ENCODE results near the gene FCAMR.

Gene FCAMR

DNA sequence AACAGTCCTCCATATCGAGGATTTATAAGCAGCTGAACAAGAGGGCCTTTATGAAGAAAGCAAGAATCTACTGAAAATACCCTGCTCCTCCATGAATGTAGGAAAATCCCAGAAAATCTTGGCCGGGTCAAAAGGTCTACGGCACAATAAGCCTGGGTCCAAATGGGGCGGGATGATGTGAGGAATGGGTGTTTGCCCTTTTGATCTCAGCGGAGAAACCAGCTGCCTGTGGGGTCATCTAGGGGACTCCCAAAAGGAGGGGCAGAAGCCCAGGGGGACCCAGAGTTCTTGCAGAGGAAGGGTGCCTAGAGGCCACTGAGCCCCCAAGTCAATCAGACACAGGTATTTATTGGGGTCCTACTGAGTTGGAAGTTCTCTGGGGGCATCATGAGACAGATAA, 12.6 kb downstream of the FCAMR start:
- no peak for DNase-seq (ENCODE audit: low spot score)

DNA sequence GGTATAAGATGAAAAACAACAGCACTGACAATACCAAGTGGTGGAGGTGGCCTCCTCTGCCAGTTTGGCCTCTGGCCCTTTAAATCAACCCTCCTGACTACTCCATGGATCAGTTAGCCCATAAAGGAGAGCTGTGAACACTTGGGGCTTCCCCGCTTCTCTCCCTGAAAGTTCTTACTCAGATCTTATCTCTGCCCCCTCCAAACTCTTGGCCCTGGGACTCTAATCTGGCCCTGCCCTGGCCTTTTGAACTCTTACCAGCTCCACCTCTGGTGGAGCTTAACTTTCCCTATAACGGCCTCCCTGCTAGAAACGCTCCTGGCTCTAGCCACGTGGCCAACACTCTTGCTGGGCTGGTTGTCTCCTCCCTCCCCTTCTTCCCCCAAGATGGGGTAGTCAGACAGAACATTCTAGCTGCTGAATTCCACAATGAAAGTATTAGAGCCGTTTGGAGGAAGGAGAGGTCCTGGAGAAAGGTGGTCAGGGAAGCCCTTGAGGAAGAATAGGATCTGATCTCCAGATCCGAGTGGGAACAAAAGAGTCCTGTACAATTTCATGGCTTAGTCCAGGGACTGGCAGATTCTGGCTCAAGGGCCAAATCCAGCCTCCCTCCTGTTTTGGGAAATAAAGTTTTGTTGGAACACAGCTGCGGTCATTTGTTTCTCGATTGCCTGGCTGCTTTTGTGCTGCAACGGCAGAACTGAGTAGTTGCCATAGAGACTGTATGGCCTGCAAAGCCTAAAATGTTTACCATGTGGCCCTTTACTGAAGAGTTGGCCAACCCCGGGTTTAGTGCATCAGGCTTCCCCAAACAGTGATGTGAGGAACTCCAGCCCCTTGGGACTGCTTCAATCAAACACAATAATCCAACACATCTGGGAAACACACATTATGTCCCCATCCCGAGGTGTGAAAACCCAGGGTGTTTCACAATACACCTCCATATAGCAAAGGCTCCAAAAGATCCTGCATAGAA, 14.5 kb downstream of the FCAMR start:
- no peak for DNase-seq (ENCODE audit: low spot score)

DNA sequence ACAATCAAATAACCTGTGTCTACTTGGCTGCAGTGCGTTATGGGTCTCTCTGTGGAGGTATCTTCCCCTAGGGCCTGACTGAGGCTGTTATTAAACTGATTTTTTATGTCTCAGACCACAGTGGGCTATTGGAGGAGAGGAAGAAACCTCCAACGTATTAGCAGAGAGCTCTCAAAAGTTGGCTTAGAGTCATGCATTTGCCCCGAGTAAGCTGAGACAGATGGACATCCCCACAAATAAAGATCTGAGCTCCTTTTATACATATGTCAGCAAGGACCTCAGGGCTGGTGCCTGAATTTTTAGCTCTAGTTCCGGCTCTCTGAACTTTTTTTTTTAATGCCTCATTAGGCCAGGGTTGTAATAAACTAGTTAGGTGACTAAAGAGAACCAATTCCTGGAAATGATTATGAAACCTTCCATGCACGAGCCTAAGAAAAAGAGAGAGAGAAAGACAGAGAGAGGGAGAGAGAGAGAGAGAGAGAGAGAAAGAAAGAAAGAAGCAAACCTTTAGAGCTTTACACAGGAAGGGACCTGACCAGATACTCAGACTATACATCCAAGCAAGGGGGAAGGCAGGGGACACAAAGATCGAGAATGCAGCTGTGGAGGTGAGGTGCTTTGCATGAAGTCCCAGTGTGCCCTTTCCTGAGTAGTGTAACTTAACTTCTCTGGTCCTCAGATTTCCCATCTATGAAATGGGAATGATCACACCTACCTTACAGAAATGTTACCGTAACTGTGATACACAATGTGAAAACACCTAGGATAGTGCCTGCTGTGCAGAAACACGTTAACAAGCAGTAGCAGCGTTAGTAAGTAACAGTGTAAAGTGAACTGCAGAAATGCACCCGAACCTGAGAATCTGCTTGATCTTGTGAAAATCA, 15.6 kb downstream of the FCAMR start:
- DNase-seq (ENCODE audit: low spot score): no peak

DNA sequence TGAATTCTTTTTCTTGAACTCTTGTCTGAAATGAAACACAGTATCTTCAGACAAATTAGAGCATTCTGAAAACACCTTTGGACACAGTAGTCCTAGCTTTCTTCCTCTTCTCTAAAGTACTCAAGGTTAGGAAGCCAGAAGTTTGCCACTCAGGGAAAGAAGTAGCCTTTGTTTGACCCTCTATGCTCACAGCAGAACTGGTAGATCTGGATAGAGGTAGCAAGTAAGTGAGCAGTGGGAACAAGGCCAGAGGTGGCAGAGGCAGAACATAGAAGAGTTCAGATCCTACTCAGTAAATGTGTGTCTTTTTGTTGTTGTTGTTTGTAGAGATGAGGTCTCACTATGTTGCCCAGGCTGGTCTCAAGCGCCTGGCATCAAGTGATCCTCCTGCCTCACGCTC, 16.6 kb downstream of the FCAMR start:
- DNase-seq (ENCODE audit: low spot score): no peak

DNA sequence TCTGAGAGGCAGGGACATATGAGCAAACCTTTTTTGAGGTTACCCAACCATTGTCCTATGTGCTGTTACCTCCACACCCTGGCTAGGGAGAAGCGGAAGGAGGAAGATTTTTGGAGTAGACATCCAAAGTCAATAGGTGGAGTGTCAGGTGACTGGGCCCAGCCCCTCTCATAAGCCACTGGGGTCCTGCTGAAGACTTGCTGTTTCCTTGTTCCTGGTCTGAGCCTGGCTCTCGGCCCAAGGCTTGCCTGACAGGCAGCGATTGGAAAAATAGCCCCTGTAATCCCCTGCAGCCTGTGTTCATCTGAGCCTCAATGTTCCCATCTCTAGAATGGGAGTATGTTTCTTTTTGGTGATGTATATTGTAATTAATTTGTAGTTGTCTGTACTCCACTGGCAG, 17.1 kb downstream of the FCAMR start:
- no peak for DNase-seq (ENCODE audit: low spot score)

DNA sequence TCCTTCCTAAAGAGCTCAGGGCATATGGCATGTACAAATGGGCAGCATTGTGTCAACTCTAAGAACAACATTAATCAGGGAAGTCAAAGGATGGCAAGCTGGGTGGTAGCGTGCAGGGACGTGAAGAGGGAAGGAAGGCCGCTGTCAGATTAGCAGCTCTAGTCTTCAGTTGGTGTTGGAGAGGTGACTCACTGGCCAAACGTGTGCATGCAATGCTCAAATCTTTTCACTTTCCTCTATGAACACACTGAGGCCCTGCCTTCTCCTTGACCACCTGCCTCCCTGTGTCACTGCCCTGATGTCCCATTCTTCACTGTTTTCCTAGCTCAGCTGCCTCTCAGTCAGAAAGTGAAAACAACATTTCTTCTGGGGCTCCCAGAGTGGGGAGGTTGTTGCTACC, 18.1 kb downstream of the FCAMR start:
- no peak for DNase-seq (ENCODE audit: low spot score)

DNA sequence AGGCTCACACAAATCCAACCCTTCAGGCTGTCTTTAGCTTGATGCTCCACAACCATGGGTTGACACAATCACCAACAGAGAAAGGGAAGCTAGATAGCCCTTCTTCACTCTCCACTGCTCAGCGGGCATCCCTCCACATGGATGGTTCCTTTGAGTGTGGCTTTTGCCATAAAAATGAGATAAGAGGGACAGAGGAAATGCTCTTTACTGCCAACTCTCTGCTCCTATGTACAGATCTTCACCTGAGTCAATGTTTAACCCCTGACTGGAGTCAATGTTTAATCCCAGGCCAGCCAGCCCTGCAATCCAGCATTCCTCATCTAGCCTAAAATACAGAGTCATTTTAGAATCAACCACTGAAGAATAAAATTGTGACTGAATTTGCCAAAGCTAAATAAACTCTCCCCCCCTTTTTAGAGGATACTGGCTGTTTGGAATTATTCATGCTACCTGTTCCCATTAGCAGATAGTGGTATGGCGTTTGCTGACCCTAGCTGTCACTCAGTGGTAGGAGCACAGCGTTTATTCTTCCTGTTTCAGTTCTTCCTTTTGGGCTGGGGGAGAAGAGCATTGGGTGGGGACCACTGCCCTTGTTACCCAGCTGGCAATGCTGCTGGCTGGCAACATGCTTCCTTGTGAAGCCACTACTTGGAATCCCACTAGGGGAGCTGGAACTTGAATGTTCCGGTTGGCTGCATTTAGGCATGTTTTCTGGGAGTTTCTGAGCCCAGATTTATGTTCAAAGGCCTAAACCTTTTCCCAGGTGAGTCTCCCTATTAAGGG, 18.8 kb downstream of the FCAMR start:
- no peak for DNase-seq (ENCODE audit: low spot score)

DNA sequence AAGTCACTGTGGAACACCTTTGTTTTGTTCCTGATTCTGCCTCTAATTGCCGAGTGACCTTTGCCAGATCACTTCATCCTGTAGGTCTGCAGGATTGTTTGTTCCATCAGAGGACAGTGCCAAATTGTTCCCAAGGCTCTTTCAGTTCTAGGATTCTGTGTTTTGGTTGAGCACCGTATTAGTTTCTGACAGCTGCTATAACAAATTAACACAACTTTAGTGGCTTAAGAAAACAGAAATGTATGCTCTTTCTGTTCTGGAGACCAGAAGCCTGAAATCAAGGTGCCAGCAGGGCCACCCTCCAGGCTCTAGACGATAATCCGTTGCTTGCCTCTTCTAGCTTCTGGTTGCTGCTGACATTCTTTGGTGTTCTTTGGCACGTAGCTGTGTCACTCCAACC, 20.6 kb downstream of the FCAMR start:
- no peak for DNase-seq (ENCODE audit: low spot score)

DNA sequence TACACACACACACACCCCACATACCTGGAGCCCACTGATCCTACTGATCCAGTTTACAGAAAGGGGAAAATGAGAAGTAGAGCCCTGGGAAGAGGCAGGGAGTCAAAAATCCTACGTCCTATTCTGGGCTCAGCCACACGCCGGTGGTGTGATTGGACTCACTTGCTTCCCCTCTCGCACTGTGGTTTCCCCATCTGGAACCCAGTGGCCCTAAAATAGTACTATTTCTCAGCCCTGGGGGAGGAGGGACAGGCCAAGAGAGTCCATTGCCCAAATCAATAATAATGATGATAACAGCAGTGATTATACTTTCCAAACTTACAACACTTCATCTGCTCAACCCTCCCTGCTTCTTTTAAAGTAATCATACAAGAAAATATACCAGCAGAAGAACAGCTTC, 21.1 kb downstream of the FCAMR start:
- DNase-seq (ENCODE audit: low spot score): no peak

DNA sequence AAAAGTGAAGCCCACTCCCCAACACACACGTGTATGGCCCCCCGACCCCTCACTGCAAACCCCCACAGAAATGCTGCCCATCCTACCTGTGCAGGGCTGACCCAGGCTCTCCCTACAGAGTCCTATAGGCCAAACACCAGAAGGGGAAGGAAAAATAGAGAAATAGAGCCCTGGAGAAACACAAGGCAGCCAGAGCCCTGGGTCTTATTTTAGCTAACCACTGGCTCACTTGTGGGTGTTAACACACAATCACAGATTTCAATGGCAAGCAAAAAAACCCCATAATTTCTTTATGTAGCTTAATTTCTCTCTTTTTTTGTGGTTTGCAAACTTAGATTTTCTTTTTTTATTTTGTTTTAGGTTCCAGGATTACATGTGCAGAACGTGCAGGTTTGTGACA, 23.0 kb downstream of the FCAMR start:
- DNase-seq (ENCODE audit: low spot score): no peak

DNA sequence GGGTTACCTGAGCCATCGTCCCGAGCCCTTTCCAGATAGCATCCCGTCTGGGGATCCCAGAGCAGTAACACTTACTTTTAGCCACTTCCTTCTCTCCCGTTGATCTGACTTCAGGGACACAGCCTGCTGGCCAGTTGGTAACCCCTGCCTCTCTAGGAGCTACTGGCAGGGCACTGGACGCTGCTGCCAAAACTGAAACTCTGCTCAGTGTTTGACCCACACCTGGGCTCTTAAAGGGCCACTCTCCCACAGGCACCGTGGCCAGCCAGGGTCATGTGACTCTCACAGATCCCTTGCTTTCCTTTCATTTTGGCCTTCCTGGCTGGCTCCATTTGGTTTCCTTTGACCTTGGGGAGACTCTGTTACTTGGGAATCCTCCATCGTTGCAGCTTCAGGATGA, 24.0 kb downstream of the FCAMR start, which contains the start of gene PIGR:
PIGR (minus strand) TSS at position 206 of the 400 bp plus-strand sequence. CDS start 5,935 bp downstream, outside the sequence.
- no peak for DNase-seq (ENCODE audit: low spot score)

DNA sequence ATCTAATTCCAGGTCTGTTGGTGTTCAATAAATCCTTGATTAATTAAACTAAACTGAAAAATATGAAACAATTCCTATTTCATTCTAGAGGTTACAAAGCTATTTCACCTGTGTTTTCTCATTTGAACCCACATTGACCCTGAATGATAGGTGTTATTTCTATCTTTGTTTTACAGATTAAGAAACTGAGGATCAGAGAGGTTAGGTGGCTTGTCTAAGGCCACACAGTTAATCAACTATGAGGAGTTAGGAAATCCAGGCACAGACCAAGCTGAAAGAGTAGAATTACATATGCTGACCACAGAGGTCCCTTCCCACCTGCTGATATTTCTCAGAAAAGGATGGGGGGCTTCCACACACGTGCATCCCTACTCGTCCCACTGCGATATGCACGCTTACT, 24.5 kb downstream of the FCAMR start:
- DNase-seq (ENCODE audit: low spot score): no peak

DNA sequence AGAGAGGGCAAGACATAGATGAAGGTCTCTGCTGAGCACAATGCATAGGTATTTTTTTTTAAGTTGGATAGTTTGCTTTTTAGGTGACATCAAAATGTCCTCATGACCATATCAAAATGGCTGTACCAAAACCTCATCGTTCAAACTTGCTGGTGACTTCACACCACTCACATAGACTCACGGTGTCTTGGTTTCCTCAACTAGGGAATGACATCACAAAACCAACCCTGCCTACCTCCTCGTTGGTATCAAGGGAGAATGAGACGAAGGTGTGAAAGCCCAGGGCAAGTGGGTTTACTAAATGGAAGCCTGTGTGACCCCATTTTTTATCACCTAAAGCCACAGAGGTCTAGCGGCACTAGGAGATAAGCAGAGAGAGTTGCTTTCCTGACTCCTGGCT, 25.6 kb downstream of the FCAMR start:
- no peak for DNase-seq (ENCODE audit: low spot score)

DNA sequence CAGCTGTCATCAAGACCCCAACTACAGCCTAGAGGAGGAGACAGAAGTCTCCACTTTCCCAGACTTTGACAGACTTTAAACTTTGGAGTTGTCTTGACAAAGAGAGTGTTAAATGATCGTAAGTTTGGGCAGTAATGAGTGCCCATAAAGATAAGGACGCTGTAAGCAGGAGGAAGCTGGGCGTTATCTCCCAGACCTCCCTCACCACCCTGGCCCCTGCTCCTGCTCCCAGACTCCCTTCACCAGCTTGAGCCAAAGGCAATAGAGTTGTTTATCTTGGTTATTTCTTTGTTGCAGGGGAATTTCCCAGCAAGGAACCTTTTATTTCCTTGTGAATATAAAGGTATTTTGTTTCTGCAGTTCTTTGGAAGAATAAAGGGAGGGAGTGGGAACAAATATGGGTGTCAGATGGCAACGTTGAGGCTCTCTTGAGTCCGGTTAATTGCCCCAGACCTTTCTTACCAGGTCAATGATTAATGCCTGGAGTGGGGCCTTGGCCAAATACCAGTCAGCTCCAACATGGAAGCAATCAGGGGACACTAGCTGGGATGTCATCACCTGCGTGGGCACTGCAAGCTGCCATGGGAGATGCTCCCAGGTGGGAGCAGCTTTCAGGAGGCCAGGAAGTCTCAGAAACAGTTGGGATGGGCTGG, 28.4 kb downstream of the FCAMR start:
- no peak for DNase-seq (ENCODE audit: low spot score)

DNA sequence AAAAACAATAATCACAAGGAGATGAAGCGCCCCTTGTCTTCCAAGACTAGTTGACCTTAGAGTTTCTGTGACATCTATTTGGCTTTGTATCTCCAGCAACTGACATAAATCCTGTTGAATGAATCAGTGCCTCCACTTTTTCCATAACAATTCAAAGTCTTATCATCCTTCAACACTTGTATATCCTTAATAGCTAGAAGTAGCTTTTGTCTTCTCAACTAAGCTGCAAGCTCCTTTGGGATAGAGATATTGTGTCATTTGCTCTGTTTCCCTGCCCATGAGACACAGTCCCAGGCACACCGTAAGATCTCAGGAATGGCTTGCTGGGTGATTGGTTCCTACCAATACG, 29.7 kb downstream of the FCAMR start:
- no peak for DNase-seq (ENCODE audit: low spot score)

DNA sequence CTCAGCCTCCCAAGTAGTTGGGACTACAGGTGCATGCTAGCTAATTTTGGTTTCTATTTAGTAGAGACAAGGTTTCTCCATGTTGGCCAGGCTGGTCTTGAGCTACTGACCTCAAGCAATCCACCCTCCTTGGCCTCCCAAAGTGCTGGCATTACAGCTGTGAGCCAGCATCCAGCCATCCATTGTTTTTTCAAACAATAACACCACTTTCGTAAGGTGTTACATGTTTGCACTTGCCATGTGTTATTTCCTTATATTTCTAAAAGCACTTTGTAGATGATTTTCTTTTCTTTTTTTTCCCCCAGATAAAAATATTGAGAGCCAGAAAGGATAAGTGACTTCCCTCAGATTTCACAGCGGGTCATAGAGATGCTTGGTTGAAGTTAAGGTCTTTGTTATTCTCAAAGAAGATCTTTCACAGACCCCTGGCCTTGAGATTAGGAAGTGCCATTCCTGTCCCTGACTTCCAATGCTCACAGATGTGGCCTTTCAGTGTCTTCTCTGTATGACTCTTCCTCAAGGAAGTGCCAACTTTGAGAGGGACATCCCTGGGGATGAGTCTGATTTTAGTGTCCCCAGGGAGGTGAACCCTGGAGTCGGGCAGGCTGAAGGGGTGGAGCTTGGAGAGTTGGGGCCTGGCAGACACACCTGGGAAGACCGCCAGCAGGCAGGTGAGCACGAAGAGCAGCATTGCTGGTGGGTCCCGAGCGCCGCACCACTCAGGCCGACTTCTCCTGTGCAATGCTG, 30.2 kb downstream of the FCAMR start:
- DNase-seq (ENCODE audit: low spot score): no peak

DNA sequence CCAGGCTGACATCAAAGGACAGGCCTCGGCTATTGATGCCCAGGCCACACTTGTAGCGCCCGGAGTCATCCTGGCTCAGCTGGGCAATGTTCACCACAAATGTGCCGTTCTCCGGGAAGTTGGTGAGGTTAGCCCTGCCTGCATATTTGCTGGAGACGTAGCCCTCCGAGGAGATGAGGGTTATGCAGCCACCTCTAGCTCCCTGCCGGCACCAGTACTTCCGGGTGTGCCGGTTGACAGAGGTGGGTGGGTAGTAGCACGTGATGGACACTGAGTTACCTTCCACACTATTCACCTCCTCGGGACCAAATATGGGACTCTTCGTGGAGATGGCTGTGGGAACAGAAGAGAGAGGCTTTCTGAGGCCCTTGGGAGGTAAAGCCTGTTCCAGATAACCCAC, 31.1 kb downstream of the FCAMR start:
- DNase-seq (ENCODE audit: low spot score): no peak

DNA sequence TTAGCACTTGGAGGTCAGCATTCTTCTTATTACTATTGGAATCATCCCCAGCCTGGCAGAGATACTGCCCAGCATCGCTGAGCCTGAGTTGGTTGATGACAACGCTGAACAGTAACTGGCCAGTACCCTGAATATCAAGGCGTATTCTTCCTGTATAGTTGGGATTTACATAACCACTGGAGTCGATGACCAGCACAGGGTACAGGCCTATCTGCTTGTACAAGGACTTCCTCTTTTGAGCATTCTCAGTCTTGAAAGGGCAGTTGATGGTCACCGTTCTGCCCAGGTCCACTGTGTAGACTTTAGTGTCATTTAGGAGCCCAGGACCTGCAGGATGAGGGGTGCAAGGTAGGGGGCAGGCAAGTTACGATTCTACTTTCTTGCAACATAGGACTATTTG, 32.8 kb downstream of the FCAMR start:
- DNase-seq (ENCODE audit: low spot score): no peak

DNA sequence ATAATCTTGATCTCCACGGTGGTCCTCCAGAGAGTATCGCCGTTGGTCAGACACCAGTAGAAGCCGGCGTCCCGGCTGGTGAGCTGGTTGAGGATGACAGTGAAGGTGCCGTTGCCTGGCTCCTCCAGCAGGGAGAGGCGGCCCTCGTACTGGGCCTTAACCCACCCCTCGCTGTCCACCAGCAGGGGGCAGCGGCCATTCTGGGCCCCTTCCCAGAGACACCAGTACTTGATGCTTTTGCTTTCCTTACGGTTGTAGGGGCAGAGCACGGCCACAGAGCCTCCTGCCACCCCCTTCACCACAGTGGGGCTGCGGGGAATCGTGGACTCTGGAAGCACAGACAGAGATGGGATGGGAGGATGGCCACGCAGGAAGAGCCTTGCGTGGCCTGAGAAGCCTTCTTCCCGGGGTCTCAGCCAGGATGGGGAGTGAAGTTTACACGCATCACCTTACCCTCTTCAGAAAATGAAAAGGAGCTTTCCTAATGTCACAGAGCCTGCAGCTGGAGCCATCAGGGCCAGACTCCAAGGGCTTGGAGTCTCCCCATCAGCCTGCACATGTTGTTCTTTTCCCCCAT, 34.7 kb downstream of the FCAMR start:
- DNase-seq (ENCODE audit: low spot score): peak; percentile 47

DNA sequence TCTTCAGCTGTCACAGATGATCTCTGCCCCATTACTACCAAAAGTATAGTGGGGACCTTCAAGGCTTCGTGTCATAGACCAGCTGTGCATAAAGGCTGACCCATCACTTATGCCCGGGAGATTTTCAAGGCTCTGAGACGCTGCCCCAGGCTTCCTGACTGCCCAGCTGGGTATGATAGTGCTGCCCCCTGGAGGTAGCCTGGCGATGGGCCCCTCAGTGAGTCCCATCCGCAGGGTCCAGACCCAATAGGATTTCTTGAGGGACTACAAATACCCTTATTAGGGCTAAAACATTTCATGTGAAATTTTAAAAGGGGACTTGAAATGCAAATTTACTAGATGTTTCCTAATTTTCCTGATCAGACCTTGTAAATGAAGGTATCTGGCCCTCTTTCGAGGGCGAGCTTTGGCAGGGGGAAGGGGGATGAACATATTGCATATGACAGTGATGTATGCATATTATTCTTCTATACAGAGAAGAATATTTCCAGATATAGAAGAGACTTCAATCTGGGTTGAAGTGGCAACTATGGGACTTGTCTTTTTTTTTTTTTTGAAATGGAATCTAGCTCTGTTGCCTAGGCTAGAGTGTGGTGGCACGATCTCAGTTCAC, 36.8 kb downstream of the FCAMR start:
- peak; percentile 47 for DNase-seq (ENCODE audit: low spot score)

Measured in hepatic stellate cell (primary cell).